Coronary artery (tissue), 2 donors: ENCODE measurements around the gene POLH.

Experiments used
- DNase-seq: peaks from one replicate; pipeline ENCODE4 v3.0.0-alpha.2; 2017; ENCODE audit warnings: low spot score
- H3K27ac ChIP-seq, 2 donors: fragments of 200-600 bp; sonication (generic); one replicate each; pipeline ENCODE4 v1.5.1; 2016 to 2019
- H3K4me3 ChIP-seq: fragments of 200-600 bp; sonication (generic); 2 replicates; pipeline ENCODE4 v1.5.1; 2016; ENCODE audit warnings: mild to moderate bottlenecking, moderate library complexity
- TF ChIP-seq, protein P1 (sequence below): fragments of 200-600 bp; sonication (generic); IDR thresholded peaks from one replicate; pipeline ENCODE4 v1.5.1; 2019; ENCODE audit warnings: antibody characterized with exemption

Gene POLH

DNA sequence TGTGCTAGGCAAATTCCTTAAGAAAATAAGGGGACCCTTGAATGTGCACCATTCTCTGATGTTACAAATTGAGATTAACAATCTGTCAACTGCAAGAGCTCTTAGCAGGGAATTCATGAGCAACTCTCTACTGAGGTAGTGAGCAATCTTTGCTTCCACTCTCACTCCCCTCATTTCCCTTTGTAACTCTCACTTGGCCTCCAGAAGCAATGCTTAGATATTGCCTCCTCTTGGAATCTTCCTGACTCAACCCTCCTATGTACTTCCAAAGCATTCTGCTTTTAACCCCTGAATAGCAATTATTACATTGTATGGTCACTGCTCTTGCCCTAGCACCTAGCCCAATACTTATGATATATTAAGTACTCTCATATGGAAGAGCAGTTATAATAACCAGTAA is 16.7 kb upstream of the POLH start:
- TF ChIP-seq, protein P1, sequence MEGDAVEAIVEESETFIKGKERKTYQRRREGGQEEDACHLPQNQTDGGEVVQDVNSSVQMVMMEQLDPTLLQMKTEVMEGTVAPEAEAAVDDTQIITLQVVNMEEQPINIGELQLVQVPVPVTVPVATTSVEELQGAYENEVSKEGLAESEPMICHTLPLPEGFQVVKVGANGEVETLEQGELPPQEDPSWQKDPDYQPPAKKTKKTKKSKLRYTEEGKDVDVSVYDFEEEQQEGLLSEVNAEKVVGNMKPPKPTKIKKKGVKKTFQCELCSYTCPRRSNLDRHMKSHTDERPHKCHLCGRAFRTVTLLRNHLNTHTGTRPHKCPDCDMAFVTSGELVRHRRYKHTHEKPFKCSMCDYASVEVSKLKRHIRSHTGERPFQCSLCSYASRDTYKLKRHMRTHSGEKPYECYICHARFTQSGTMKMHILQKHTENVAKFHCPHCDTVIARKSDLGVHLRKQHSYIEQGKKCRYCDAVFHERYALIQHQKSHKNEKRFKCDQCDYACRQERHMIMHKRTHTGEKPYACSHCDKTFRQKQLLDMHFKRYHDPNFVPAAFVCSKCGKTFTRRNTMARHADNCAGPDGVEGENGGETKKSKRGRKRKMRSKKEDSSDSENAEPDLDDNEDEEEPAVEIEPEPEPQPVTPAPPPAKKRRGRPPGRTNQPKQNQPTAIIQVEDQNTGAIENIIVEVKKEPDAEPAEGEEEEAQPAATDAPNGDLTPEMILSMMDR, result no peak
- Histone ChIP-seq H3K4me3 (no peak overlapping the region), H3K27ac (no peak overlapping the region)
- DNase-seq, result no peak

DNA sequence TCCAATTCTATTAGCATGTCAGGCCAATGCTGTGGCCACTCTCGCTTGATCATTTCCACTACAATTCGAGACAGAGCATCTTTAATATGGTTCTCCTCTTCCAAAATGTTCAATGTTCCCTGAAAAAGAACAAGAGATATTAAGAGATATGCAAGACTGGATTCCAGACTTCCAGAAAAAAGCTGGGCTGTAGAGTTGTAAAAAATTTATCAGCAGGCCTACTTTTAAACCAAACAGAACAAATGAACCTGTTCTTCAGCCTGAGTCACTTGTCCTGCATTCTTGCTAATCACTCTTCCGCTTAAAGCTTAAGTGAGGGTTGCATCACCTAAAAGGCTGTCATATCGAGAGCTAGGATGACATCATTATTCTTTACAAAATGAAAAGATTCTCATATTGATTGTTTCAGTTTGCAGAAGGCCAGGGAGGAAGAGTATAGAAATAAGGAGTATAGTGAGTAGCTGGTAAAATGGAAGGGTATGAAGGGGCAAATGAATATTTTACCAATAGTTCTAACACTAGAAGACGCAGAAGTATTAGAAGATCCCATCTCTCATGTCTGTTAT is 5.0 kb upstream of the POLH start:
- TF ChIP-seq, protein P1, result no peak
- H3K4me3 ChIP-seq, result no peak overlapping the region
- DNase-seq, result no peak

DNA sequence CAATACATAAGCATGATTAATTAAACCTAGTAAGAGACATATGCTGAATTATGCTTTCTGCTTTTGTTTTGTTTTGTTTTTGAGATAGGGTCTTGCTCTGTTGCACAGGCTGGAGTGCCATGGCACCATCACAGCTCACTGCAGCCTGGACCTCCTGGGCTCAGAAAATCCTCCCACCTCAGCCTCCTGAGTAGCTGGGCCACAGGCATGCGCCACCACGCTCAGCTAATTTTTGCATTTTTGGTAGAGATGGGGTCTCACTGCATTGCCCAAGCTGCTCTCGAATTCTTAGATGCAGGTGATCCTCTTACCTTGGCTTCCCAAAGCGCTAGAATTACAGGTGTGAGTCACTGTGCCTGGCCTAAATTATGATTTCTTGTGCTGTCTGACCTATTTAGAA is 4.0 kb upstream of the POLH start:
- TF ChIP-seq, protein P1, result no peak
- no peak for DNase-seq

More for the DNA sequence above, 5.0 kb upstream of the POLH start:
- no peak overlapping the region for H3K27ac ChIP-seq

DNA sequence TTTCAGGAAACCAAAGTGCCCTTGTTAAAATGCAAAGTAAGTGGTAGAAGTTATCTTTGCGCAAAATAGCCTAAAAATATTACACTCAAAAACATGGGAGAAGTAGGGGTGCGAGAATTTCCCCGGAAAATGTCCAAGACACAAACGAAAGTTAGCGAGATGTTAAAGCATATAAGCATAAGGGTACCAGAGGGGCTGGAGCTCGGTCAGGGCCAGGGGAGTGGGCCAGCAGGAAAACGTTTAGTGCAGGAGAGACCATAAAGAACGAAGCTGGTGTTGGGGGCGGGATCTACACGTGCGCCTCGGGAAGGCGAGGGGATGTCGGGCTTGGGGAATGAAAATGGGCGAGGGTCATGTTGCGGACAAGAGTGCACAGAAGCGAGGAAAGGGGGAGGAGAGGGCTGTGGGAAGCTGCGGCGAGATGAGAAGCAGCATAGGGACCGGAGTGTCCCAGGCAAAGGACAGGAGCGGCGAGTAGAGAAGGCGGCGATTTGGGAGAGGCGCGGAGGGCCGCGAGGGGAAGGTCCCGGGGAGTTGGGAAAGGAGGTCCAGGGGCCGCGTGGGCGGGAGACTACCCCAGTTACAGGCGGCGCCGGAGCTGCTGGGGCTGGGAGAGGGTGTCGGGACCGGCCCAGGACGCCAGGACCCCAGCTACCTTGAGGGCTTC is 747 bp upstream of the POLH start:
- Histone ChIP-seq H3K4me3 (peak overlapping the region; percentile 96), H3K27ac (peak overlapping the region in 1 of 2 donors; percentile 81)
- TF ChIP-seq, protein P1, result no peak
- no peak for DNase-seq

More for the DNA sequence above, 4.0 kb upstream of the POLH start:
- no peak overlapping the region for H3K27ac ChIP-seq
- no peak overlapping the region for H3K4me3 ChIP-seq

DNA sequence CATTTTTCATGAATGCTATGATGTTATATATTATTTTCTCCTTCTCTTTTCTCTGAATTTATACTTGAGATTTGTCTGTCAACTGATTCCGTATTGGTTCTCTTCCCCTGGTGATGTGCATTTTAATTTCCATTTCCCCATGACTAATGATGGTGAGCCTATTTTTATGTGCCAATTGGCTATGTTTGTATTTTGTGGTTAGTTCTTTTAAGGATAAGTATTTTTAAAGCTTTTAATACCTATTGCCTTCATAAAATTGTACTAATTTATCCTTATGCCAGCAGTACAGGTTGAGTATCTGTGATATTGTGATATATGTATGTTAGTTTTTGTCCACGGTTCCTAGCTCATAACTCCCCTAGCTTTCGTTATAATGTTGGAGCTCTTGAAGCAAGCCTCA is 2.8 kb downstream of the POLH start:
- no peak for DNase-seq
- Histone ChIP-seq H3K27ac (no peak overlapping the region), H3K4me3 (no peak overlapping the region)
- TF ChIP-seq, protein P1, result no peak

DNA sequence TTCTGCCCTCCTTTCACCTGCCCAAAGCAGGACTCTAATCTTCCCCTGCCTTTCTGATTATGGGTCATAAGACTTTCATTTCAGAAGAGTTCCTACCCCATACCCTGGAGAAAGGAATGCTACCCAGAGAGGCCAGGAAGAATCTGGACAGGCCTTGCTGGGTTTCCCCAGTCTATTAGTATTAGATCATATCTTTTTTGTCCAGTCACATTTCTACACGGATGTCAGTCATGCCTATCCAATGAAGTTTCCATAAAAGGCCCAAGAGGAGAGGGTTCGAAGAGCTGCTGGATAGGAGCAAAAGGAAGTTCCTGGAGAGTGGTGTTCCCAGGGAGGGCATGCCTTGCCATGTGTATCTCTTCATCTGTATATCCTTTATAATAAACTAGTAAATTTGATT is 3.2 kb downstream of the POLH start:
- no peak overlapping the region for H3K27ac ChIP-seq
- H3K4me3 ChIP-seq, result no peak overlapping the region
- TF ChIP-seq, protein P1, result no peak
- DNase-seq, result no peak

DNA sequence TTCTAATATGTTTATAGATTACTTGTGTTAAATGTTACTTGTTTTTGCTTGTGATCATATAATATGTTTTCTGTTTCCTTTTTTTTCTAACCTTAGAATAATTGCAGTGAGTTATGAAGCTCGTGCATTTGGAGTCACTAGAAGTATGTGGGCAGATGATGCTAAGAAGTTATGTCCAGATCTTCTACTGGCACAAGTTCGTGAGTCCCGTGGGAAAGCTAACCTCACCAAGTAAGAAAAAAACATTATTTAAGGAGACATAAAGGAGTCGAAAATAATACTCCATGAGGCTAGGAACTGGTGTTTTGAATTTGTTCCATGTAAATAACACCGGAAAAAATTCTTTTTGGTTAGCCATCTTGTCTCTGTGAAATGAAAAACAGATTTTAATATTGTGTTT is 6.9 kb downstream of the POLH start:
- TF ChIP-seq, protein P1, result no peak
- no peak for DNase-seq
- Histone ChIP-seq H3K4me3 (no peak overlapping the region), H3K27ac (no peak overlapping the region)
